GM18868 (cell line): ENCODE results near the gene HSP90AB1.

Experiments
- ATAC-seq: cut with Tn5 transposase; IDR thresholded peaks from one replicate; pipeline ENCODE4 v1.9.1; 2021; ENCODE audit warnings: mild to moderate bottlenecking, moderate library complexity; ENCODE audit not compliant: unreplicated experiment

Gene HSP90AB1

GRCh38 chr6:44284121-44284520 lies 37.2 kb downstream of the HSP90AB1 start:
- no peak for ATAC-seq

- no peak for ATAC-seq
Measured at GRCh38 chr6:44284867-44285266, 38.0 kb downstream of the HSP90AB1 start.

- no peak for ATAC-seq
Measured at GRCh38 chr6:44285552-44286284, 38.8 kb downstream of the HSP90AB1 start.

DNA sequence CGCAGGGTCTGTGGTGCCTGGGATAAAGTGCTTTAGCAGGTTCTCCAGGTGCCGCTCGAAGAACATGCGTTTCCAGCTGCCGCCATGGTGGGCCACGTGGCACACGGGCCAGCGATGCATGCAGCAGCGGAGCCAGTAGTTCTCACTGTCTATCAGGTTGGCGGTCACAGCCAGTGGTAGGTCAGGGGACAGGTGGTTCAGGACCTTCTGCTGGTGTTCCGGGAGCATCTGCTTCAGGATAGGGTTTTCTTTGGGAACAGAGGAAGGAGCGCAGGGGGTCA lies 39.3 kb downstream of the HSP90AB1 start:
- no peak for ATAC-seq

DNA sequence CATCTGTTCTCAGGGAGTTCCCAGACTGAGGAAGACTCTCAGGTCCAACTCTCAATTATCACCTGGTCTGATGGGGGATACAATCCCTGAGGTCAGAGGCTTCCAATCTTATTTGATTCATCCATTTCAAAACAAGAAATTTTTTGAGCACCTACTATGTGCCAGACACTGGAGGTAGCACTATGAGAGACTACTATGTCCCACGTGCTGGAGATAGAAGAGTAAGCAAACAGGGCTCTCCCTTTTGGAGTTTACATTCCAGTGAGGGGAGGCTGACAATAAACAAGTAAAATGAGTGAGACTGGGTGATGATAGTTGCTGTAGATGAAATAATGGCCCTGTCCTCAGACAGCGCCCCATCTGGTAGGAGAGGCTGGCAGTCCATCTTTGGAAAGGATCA lies 39.8 kb downstream of the HSP90AB1 start:
- no peak for ATAC-seq

- no peak for ATAC-seq
Measured at GRCh38 chr6:44289726-44290260, 42.9 kb downstream of the HSP90AB1 start.

- no peak for ATAC-seq
Measured at GRCh38 chr6:44291841-44292240, 44.9 kb downstream of the HSP90AB1 start.

GRCh38 chr6:44292661-44293365 lies 45.9 kb downstream of the HSP90AB1 start:
- no peak for ATAC-seq

DNA sequence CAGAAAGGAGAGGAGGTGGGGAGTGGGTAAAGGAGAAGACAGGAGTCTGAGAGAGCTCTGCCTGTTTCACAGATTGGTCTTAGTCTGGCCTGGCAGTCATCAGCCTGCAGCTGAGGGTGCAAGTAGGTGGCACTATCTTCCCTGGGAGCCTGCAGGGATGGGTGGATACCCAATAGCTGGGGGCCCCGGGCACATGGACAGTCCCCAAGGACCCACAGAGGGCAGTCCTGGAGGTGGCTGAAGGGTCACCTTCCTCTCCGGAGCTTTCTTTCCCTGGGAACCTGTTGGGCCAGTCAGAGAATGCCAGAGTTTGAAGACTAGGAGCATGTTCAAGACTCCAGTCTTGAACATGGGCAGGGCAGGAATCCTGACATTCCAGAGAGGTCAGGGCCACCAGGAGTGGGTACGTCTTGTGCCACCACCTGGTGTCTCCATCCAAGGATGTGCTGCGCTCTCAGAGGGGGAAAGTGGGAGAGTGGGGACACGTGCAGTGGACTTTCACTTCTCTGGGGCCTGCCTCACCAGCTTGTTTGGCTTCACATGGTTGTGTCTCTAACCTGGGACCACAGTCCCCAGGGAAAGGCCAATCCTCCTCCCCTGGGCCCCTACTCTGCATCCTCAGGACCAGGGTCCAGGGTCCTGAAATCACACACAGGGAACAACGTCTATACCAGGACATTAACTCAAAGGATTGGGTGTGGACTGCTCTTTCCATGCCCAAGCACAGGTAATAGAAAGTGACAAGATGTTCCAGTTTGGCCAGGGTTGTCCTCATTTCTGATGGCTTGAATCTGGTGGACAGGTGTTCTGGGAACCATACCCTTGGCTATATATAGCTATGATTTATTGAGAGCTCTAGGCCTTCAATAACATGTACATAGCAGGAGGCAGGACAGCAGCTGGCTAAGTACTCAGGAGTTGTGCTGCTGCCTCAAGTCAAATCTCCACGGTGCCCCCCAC lies 48.2 kb downstream of the HSP90AB1 start:
- ATAC-seq: no peak

DNA sequence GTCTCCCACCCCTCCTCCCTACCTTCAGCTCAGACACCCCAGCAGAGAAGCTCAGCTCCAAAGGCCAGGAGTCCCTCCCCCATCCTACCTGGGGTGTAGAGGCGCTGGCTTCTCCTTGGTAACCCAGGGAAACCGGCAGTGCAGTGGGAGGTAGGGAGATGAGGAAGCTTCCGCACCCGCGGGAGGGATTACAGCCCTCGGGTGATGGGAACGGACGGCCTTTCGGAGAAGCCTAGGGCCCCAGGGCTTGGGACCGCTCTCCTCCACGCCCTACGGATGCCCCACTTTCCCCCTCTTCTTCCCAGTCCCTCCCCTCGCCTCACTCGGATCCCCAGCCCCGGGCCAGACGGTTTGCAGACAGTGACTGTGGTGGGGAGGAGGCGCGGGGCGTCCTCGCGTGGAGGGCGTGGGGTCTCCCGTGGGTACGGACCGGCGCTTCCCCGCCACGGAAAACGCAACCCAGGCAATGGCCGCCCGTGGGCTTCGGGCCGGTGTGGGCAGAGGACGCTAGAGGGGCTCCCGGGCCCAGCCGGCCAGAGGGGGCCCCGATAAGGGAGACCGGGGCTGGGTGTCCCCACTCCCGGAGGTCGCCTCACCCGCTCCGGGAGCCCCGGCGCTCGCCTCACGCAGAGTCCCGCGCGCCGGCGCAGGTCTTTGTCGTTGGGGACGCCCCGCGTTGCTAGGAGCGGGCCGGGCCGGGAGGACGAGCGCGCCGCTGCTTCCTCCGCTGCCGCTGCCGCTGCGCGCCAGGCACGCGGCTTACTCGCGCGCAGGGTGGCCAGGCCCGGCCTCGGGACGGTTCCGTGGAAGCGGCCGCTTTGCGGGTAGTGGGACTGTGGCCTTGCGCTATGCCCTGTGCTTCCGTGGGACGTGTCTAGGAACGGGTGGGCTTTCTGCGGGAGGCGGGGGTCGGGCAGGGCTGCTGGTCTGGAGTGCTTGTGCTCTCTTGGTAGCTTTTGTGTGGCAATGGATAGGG lies 50.5 kb downstream of the HSP90AB1 start:
- no peak for ATAC-seq

- no peak for ATAC-seq
Measured at GRCh38 chr6:44298055-44298803, 51.3 kb downstream of the HSP90AB1 start.

- no peak for ATAC-seq
Measured at GRCh38 chr6:44298864-44299263, 52.0 kb downstream of the HSP90AB1 start.

DNA sequence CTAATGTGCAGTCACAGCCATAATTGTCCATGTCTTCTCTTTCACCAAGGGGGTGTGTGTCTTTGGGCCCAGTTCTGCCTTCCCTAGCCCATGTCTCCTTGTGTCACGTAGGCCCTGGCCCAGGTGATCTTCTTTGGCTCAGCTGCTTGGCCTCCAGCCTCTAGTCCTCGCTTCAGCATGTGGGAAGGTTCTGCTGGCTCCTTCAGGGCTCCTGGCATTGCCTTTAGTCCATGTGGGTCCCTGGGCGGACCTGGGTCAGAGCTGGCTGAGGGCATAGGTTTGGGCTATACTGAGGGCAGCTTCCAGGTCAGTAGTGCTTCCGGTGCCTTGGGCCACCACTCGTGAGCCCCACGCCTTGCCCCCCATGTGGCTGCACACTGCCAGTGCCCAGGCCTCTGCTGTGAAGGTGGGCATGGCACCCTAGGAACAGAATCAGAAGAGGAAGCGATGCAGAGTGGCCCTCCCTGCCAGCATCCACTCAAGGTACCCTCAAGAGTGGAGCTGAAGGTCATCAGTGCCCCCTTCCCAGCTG lies 53.5 kb downstream of the HSP90AB1 start:
- ATAC-seq: no peak

GRCh38 chr6:44301106-44301505 lies 54.2 kb downstream of the HSP90AB1 start:
- no peak for ATAC-seq

DNA sequence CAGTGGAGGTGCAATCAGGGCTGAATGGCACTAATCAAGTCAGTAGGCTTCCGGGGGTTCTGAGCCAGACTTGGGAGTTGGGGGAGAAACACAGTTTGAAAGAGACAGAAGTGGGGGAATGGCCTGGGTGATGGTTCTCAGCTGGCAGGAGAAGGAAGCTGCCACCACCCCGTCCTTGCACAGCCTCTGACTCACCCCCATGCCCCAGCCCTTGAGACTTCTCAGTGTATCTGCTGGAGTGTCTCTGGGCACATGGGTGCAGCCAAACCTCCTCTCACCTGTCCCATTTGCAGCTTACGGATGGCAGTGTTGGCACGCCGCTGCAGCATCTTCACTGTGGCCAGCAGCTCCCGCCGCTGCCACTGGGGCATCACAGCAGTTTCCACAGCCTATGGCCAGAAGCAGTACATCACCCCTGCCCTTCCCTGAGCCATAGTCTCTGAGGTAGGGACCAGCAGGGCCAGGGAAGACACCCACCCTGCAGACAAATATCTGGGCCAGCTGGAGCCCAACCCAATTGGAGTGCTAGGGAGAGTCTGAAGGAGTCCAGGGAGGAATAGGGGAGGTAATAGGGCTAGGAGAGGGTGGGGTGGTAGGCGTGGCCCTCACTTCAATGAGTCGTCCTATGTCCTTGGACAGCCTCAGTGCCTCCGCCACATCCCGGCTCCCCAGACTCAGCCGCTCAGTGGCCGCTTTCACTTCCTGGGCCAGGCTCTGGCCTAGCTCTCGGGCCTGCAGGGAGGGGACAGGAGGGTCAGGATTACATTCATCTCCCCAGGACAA lies 55.1 kb downstream of the HSP90AB1 start:
- ATAC-seq: no peak

- ATAC-seq: no peak
Measured at GRCh38 chr6:44302856-44303255, 56.0 kb downstream of the HSP90AB1 start.
